Measurements from ENCODE around the gene C14orf93.
"Not testable (repeated sequence)": the region's sequence is repeated elsewhere in the genome, so short reads cannot be mapped to it uniquely, and the experiment has no call there.

C14orf93 gene

DNA sequence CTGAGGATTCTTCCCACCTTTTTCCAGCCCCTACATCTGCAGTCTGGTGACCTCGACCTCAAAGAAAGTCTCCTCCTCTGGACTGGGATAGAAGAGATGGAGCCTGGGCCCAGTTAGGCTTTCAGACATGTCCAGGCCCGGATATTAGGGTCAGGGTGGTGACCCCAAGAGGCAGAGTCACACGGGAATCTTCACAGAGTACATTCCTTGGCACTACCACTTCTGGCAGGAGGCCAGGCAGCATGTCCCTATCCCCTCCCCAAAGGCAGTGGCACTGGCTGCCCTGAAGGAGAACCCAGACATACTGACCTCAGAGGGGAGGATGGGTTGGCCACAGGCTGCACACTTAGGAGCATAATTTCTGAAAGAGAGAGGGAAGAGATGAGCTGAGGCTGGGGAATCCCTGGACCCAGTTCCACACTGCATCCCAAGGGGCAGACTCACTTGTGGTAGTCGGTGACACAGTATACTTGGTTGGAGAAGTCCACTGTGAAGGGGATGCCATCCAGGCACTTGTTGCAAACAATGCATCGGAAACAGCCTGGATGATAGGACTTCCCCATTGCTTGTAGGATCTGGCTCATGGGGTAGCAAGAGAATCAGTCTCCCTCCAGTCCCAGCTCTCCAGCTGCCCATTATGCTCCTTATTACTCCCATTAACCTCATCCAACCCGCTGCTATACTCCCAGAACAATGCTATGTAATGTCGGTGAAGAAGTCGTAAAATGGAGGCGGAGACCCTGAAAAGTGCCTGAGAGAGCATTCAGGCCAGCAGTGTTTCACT lies 35.2 kb downstream of the C14orf93 start:
- Histone ChIP-seq H3K27ac (ENCODE audit: low read length) (no peak overlapping the region), H3K36me3 (ENCODE audit: insufficient read depth, low read depth, low read length) (peaks cover 72% of the 10 kb centered on the region), H3K4me3 (ENCODE audit: low read length) (no peak overlapping the region), H3K9ac (ENCODE audit: low read depth, low read length) (no peak overlapping the region), H3K4me1 (ENCODE audit: insufficient read depth, low read length) (peaks cover 30% of the 10 kb centered on the region), H3K27me3 (ENCODE audit: insufficient read depth, low read length) (peaks cover 2% of the 10 kb centered on the region; the same call in 1 of the 2 replicates), H3K9me3 (ENCODE audit: insufficient read depth, low read depth, low read length) (no peaks in the 10 kb centered on the region)

DNA sequence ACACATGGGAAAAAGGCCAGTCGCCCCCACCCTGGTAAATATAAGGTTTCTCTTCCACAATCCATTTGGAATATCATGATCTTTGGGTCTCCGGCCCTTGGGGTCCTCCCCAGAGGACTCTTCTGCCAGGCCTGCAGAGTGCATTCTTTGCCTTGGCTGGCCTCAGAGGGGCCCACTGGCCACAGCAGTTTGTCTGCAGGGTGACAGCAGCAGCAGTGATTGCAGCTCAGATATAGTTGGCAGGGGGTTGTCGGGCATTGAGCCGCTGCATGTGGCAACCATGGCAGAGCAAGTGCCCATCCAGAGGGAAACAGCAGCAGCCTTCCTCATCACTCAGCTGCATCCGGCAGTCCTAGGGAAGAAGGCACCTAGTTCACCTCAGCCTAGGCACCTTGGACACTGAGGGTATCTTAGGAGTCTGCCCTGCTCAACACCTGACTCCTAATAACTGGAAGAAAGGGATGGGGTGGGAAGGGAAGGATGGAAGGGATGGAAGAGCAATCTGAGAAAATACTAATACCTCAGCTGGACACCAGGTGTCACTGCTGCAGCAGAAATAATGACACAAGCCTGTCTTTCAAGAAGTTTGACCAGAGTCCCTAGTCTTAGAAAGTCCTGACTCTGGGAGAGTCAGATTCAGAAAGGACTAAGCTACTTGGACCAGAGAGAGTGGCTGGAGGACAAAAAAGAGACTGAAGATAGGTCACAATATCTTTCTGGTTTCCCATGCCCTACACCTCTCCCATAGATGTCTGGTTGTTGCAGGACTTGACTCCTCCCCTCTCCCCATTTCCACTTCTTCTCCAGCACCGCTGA lies 36.5 kb downstream of the C14orf93 start:
- Histone ChIP-seq H3K4me1 (ENCODE audit: insufficient read depth, low read length) (peaks cover 18% of the 10 kb centered on the region), H3K27ac (ENCODE audit: low read length) (no peak overlapping the region), H3K4me3 (ENCODE audit: low read length) (no peak overlapping the region), H3K9ac (ENCODE audit: low read depth, low read length) (no peak overlapping the region), H3K36me3 (ENCODE audit: insufficient read depth, low read depth, low read length) (peaks cover 73% of the 10 kb centered on the region), H3K9me3 (ENCODE audit: insufficient read depth, low read depth, low read length) (no peaks in the 10 kb centered on the region), H3K27me3 (ENCODE audit: insufficient read depth, low read length) (no peaks in the 10 kb centered on the region)

DNA sequence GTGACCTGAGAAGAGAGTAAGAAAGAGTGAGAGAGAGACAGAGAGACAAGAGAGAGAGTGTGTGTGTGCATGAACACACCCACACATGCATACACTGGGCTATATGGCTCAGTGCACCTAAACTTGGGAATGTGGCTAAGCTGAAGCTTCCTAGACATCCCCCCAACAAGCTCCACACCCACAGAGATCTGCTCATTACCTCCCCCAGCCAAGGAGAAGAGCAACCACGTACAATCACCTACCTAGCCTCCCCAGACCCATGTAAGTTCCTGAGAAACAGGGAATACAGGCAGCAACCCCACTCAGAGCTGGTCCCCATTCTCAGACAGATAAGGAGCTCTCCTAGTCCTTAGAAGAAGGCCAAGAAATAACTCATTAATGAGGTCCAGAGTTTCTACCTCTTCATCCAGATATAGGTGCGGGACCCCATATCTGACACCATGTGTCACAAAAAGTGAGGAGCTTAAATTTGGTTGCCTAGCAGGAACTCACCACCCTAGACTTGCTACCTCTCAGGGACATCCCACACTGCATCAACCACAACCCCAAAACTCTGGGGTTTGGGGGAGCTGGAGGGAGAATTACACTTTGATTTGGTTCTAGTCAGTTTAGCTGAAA lies 37.5 kb downstream of the C14orf93 start:
- no peak overlapping the region for H3K9ac ChIP-seq (ENCODE audit: low read depth, low read length)
- H3K9me3 ChIP-seq (ENCODE audit: insufficient read depth, low read depth, low read length), result no peaks in the 10 kb centered on the region
- no peak overlapping the region for H3K4me3 ChIP-seq (ENCODE audit: low read length)
- peaks cover 12% of the 10 kb centered on the region for H3K4me1 ChIP-seq (ENCODE audit: insufficient read depth, low read length)
- H3K36me3 ChIP-seq (ENCODE audit: insufficient read depth, low read depth, low read length), result peaks cover 68% of the 10 kb centered on the region
- H3K27ac ChIP-seq (ENCODE audit: low read length), result no peak overlapping the region
- H3K27me3 ChIP-seq (ENCODE audit: insufficient read depth, low read length), result no peaks in the 10 kb centered on the region

DNA sequence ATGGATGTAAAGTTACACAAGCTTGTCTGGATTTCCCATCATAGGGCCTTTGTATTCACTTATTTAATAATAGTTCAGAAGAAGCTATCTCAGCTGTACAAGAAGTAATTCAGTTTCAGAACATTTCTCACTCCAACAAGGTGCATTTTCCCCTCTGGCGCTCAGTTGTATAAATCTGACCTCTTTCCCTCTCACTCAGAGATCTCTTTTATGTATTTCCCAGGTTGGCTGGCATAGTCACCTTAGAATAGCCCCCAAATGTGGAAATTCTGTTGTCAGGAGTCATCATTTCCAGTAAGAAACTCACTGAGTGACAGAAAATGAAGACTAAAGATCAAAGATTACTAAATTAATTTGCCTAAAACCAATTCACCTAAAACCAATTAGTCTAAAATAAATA lies 38.8 kb downstream of the C14orf93 start:
- Histone ChIP-seq H3K27me3 (ENCODE audit: insufficient read depth, low read length) (no peaks in the 10 kb centered on the region), H3K9ac (ENCODE audit: low read depth, low read length) (no peak overlapping the region), H3K36me3 (ENCODE audit: insufficient read depth, low read depth, low read length) (peaks cover 56% of the 10 kb centered on the region), H3K4me3 (ENCODE audit: low read length) (no peak overlapping the region), H3K9me3 (ENCODE audit: insufficient read depth, low read depth, low read length) (no peaks in the 10 kb centered on the region), H3K4me1 (ENCODE audit: insufficient read depth, low read length) (no peaks in the 10 kb centered on the region), H3K27ac (ENCODE audit: low read length) (no peak overlapping the region)

DNA sequence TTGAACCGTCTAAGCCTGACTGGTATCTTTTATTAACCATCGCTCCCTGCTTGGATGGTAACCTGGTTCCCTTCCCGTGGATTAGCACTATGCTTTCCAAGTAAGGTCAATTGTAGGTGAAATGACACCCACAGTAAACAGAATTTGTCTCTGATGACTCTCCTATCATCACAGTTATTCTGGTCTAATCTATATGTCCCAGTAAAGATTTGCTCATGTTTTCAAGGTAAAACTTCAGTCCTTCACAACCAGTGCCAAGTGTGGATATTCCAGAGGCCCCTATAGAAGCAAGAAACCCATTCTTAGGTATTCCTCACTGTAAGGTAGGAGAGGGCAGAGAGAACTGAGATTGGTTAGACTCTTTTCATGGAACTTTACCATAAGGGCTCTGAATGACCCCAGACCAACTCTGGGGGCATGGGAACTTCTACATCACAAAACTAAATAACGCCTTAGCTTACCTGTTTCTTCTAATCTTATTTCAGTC lies 43.1 kb downstream of the C14orf93 start:
- Histone ChIP-seq H3K9me3 (ENCODE audit: insufficient read depth, low read depth, low read length) (no peaks in the 10 kb centered on the region), H3K27me3 (ENCODE audit: insufficient read depth, low read length) (no peaks in the 10 kb centered on the region), H3K36me3 (ENCODE audit: insufficient read depth, low read depth, low read length) (peaks cover 16% of the 10 kb centered on the region), H3K4me3 (ENCODE audit: low read length) (no peak overlapping the region), H3K27ac (ENCODE audit: low read length) (no peak overlapping the region), H3K9ac (ENCODE audit: low read depth, low read length) (no peak overlapping the region), H3K4me1 (ENCODE audit: insufficient read depth, low read length) (no peaks in the 10 kb centered on the region)

DNA sequence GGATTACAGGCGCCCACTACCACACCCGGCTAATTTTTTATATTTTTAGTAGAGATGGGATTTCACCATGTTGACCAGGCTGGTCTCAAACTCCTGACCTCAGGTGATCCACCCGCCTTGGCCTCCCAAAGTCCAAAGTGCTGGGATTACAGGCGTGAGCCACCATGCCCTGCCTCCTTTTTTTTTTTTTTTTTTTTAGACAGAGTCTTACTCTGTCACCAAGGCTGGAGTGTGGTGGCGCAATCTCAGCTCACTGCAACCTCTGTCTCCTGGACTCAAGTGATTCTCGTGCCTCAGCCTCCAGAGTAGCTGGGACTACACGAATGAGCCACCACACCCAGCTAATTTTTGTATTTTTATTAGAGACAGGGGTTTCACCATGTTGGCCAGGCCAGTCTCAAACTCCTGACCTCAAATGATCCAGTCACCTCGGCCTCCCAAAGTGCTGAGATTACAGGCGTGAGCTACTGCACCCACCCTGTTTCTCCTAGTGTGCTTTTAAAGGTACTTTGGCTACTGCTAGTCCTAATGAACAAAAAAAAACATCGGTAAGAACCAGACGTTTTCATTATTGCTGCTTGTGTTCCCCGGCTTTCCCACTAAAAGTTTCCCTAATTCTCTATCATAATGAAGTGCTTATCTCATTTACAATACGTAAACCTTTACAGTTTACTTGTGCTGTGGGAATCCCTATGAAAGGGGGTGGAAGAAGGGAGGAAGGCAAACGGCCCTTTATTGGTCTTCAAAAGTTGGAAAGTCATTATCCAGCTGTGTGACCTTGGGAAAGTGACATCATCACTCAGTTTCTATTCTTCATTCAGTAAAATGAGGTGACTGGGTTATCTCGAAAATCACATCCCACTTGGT lies 43.8 kb downstream of the C14orf93 start:
- not testable (repeated sequence) for H3K27ac ChIP-seq (ENCODE audit: low read length); H3K36me3 ChIP-seq (ENCODE audit: insufficient read depth, low read depth, low read length); H3K9ac ChIP-seq (ENCODE audit: low read depth, low read length); H3K4me3 ChIP-seq (ENCODE audit: low read length); H3K4me1 ChIP-seq (ENCODE audit: insufficient read depth, low read length); H3K9me3 ChIP-seq (ENCODE audit: insufficient read depth, low read depth, low read length); H3K27me3 ChIP-seq (ENCODE audit: insufficient read depth, low read length)

DNA sequence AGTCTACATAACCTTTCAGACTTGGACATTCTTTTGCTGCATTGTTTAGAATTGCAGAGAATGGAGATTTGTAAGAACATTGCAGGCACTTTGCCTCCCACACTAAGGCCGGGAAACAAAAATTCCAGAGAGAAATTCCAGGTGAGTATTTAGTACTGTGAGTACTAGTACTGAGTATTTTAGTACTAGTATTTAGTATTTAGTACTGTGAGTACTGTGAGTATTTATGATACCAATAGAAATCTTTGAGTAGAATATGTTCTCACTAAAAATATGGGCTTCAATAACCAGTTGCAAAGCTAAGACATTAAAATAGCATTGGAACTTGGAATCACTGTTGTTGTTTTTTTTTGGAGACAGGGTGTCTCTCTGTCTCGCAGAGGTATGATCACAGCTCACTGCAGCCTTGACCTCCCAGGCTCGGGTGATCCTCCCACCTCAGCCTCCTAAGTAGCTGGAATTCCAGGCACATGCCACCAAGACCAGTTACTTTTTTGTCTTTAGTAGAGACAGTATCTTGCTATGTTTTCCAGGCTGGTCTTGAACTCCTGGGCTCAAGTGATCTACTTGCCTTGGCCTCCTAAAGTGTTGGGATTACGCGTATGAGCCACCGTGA lies 47.8 kb downstream of the C14orf93 start:
- H3K27me3 ChIP-seq (ENCODE audit: insufficient read depth, low read length), result no peaks in the 10 kb centered on the region
- H3K27ac ChIP-seq (ENCODE audit: low read length), result no peak overlapping the region
- no peak overlapping the region for H3K9ac ChIP-seq (ENCODE audit: low read depth, low read length)
- no peaks in the 10 kb centered on the region for H3K9me3 ChIP-seq (ENCODE audit: insufficient read depth, low read depth, low read length)
- no peaks in the 10 kb centered on the region for H3K36me3 ChIP-seq (ENCODE audit: insufficient read depth, low read depth, low read length)
- H3K4me1 ChIP-seq (ENCODE audit: insufficient read depth, low read length), result no peaks in the 10 kb centered on the region
- no peak overlapping the region for H3K4me3 ChIP-seq (ENCODE audit: low read length)

DNA sequence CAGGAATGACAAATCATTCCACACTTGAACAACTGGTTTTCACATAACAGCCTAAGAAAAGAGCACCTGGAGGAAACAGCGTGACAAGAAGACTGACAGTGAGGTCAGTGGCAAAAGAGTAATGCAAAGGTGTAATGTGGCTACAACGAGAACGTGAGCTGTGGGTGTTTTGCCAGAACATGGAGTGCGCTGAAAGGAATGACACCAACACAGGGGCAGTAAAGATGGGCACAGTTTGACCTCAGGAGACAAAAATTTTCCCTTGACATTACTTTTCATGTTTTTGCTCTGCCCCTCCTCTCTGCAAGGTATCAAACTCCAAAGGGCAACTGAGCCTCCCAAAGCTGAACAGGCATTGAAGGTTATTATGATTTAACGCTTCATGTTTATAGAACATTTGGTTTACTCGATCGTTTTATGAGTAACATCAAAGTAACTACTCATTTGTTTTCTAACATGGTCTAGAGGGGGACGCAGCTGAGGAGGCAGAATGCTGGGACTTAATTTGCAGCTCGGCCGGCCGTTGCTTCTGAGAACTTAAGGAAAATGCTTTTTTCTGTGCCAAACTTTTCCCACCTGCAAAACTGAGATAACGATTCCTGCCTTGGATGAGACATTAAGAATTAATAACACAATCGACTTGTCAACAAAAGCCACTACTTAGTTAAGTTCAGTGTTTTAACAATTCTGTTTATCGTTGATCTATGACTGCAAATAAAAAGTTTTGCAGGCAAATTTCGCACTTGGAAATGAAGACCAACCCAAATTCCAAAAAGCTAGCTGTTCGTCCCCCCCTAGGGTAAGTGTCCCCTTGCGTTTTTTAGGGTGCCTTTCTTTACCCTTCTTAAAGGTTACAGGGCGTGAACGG lies 54.0 kb downstream of the C14orf93 start:
- Histone ChIP-seq H3K36me3 (ENCODE audit: insufficient read depth, low read depth, low read length) (peaks cover 28% of the 10 kb centered on the region; the same call in 1 of the 2 replicates), H3K9me3 (ENCODE audit: insufficient read depth, low read depth, low read length) (no peaks in the 10 kb centered on the region), H3K27ac (ENCODE audit: low read length) (peak overlapping the region; percentile 73), H3K4me1 (ENCODE audit: insufficient read depth, low read length) (peaks cover 6% of the 10 kb centered on the region; the same call in 1 of the 2 replicates), H3K27me3 (ENCODE audit: insufficient read depth, low read length) (no peaks in the 10 kb centered on the region), H3K9ac (ENCODE audit: low read depth, low read length) (peak overlapping the region; percentile 87), H3K4me3 (ENCODE audit: low read length) (peak overlapping the region; percentile 76)

DNA sequence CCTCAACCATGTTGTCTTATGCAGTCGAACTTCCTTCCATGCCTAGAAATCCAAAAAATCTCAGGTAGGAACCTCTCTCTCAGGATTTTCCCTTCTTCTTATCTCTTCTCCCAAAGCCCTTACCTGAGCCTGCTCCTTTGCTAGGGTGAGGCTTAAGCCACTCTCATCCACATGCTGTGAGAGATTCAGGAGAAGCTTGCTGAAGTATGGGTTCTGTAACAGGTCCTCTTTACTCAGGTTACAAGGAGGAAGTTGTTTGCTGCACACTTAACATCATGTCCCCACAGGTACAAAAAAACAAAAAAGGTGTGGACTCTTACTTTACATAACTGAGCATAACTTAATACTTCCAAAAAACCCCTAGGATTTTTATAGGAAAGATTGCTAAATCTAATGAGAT lies 57.5 kb downstream of the C14orf93 start:
- no peaks in the 10 kb centered on the region for H3K9me3 ChIP-seq (ENCODE audit: insufficient read depth, low read depth, low read length)
- H3K27me3 ChIP-seq (ENCODE audit: insufficient read depth, low read length), result no peaks in the 10 kb centered on the region
- H3K4me1 ChIP-seq (ENCODE audit: insufficient read depth, low read length), result peaks cover 6% of the 10 kb centered on the region; the same call in 1 of the 2 replicates
- no peak overlapping the region for H3K9ac ChIP-seq (ENCODE audit: low read depth, low read length)
- no peak overlapping the region for H3K4me3 ChIP-seq (ENCODE audit: low read length)
- no peak overlapping the region for H3K27ac ChIP-seq (ENCODE audit: low read length)
- peaks cover 53% of the 10 kb centered on the region for H3K36me3 ChIP-seq (ENCODE audit: insufficient read depth, low read depth, low read length)

DNA sequence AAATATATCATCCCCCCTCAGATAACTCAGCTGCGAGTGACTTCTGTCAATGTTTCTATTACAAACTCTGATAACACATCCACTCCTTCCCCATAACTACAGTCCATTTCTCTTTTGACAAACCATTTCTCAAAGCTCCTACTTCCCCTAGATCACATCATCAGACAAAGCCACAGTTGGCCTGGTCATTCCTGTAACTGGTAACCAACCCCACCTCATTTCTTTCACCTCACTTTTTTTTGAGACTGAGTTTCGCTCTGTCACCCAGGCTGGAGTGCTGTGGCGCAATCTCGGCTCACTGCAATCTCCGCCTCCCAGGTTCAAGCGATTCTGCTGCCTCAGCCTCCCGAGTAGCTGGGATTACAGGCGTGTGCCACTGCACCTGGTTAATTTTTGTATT lies 58.1 kb downstream of the C14orf93 start:
- H3K9ac ChIP-seq (ENCODE audit: low read depth, low read length); H3K27ac ChIP-seq (ENCODE audit: low read length); H3K4me1 ChIP-seq (ENCODE audit: insufficient read depth, low read length); H3K27me3 ChIP-seq (ENCODE audit: insufficient read depth, low read length); H3K9me3 ChIP-seq (ENCODE audit: insufficient read depth, low read depth, low read length); H3K4me3 ChIP-seq (ENCODE audit: low read length): not testable (repeated sequence)
- H3K36me3 ChIP-seq (ENCODE audit: insufficient read depth, low read depth, low read length), result peaks cover 58% of the 10 kb centered on the region
